MM.1S (cell line): ENCODE results near the gene GAPDHS.

Experiments
- DNase-seq: peaks from one replicate; pipeline ENCODE4 v3.0.0-alpha.2; 2015
- H2AFZ ChIP-seq: fragments of 300-600 bp; sonication (generic); 2 replicates; pipeline ENCODE4 v1.6.0; 2016; ENCODE audit warnings: antibody characterized with exemption, low read length
- H3F3A ChIP-seq: fragments of 300-600 bp; sonication (generic); 2 replicates; pipeline ENCODE4 v1.6.1; 2016; ENCODE audit warnings: mild to moderate bottlenecking, antibody characterized with exemption, low read length, moderate library complexity, mixed read lengths; ENCODE audit not compliant: insufficient read depth
- H3K27ac ChIP-seq: fragments of 300-600 bp; sonication (generic); 2 replicates; pipeline ENCODE4 v1.5.1; 2016; ENCODE audit warnings: mild to moderate bottlenecking, low read length
- H3K27me3 ChIP-seq: fragments of 300-600 bp; sonication (generic); replicated peaks from 2 replicates; pipeline ENCODE4 v1.6.0; 2016; ENCODE audit warnings: low read length; ENCODE audit not compliant: insufficient read depth
- H3K36me3 ChIP-seq: fragments of 300-600 bp; sonication (generic); replicated peaks from 2 replicates; pipeline ENCODE4 v1.6.1; 2016; ENCODE audit warnings: mild to moderate bottlenecking, low read length, mixed read lengths; ENCODE audit not compliant: insufficient read depth
- H3K4me1 ChIP-seq: fragments of 300-600 bp; sonication (generic); 2 replicates; pipeline ENCODE4 v1.6.1; 2016; ENCODE audit warnings: low read length, mixed read lengths
- H3K4me2 ChIP-seq: fragments of 300-600 bp; sonication (generic); 2 replicates; pipeline ENCODE4 v1.6.0; 2016; ENCODE audit warnings: low read depth, low read length
- H3K4me3 ChIP-seq: fragments of 300-600 bp; sonication (generic); 2 replicates; pipeline ENCODE4 v1.5.1; 2016; ENCODE audit warnings: low read length, mixed read lengths
- H3K79me2 ChIP-seq: fragments of 300-600 bp; sonication (generic); 2 replicates; pipeline ENCODE4 v1.6.1; 2016; ENCODE audit warnings: mixed run types, low read length, mixed read lengths
- H3K9ac ChIP-seq: fragments of 300-600 bp; sonication (generic); 2 replicates; pipeline ENCODE4 v1.6.1; 2016; ENCODE audit warnings: low read length, mixed read lengths
- H3K9me2 ChIP-seq: fragments of 300-600 bp; sonication (generic); replicated peaks from 2 replicates; pipeline ENCODE4 v1.6.1; 2016; ENCODE audit warnings: mild to moderate bottlenecking, low read length, mixed read lengths; ENCODE audit not compliant: insufficient read depth
- H3K9me3 ChIP-seq: fragments of 300-600 bp; sonication (generic); replicated peaks from 2 replicates; pipeline ENCODE4 v1.6.1; 2016; ENCODE audit warnings: mild to moderate bottlenecking, low read length, mixed read lengths; ENCODE audit not compliant: insufficient read depth
- H4K20me1 ChIP-seq: fragments of 300-600 bp; sonication (generic); 2 replicates; pipeline ENCODE4 v1.6.1; 2016; ENCODE audit warnings: mild to moderate bottlenecking, low read length, moderate library complexity, mixed read lengths; ENCODE audit not compliant: insufficient read depth
- EZH2 ChIP-seq: fragments of 300-600 bp; sonication (generic); optimal IDR thresholded peaks from 2 replicates; pipeline ENCODE3; 2017; ENCODE audit warnings: low read depth, mild to moderate bottlenecking, antibody characterized with exemption, low read length, mixed read lengths
- EZH2phosphoT487 ChIP-seq: fragments of 300-600 bp; sonication (generic); IDR thresholded peaks from 2 replicates; pipeline ENCODE4 v1.6.1; 2018; ENCODE audit warnings: antibody characterized with exemption, low read length
- TF ChIP-seq, protein P1 (sequence below): fragments of 300-600 bp; sonication (generic); IDR thresholded peaks from 2 replicates; pipeline ENCODE4 v1.5.1; 2016; ENCODE audit warnings: antibody characterized with exemption, low read length, mixed read lengths

GAPDHS gene

DNA sequence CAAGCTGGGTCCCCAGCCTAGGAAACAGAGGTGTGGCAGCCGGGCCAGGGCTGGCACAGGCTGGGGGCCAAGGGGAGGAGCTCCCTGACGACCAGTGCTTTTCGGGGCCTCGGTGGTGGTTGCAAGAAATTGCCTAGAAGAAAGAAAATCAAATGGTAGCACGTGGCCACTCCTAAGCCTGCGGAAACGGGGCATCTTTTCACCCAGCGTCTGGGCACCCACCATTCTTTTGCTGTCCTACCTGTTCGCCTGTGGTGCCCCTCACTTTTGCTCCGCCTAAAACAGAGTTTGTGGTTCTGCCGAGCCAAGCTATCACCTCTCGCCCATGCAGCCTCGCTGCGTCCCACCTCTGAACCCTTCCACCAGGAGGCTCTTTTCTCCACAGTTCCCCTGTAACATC, 35.9 kb upstream of the GAPDHS start:
- H3K9ac ChIP-seq: no peak overlapping the region
- no peaks in the 10 kb centered on the region for H4K20me1 ChIP-seq
- H2AFZ ChIP-seq: no peak overlapping the region
- H3K36me3 ChIP-seq: no peaks in the 10 kb centered on the region
- H3F3A ChIP-seq: no peaks in the 10 kb centered on the region
- 0 out of 2 replicates have a peak, but pooled peaks cover 3% of the 10 kb centered on the region for H3K4me1 ChIP-seq
- H3K4me3 ChIP-seq: no peak overlapping the region
- no peak overlapping the region for H3K27ac ChIP-seq
- no peaks in the 10 kb centered on the region for H3K9me3 ChIP-seq
- no peak overlapping the region for H3K4me2 ChIP-seq
- no peaks in the 10 kb centered on the region for H3K9me2 ChIP-seq
- H3K79me2 ChIP-seq: no peaks in the 10 kb centered on the region
- no peak for DNase-seq
- peaks cover 91% of the 10 kb centered on the region for H3K27me3 ChIP-seq
- no peak for TF ChIP-seq EZH2phosphoT487
- TF ChIP-seq EZH2: no peak
- TF ChIP-seq, protein P1, sequence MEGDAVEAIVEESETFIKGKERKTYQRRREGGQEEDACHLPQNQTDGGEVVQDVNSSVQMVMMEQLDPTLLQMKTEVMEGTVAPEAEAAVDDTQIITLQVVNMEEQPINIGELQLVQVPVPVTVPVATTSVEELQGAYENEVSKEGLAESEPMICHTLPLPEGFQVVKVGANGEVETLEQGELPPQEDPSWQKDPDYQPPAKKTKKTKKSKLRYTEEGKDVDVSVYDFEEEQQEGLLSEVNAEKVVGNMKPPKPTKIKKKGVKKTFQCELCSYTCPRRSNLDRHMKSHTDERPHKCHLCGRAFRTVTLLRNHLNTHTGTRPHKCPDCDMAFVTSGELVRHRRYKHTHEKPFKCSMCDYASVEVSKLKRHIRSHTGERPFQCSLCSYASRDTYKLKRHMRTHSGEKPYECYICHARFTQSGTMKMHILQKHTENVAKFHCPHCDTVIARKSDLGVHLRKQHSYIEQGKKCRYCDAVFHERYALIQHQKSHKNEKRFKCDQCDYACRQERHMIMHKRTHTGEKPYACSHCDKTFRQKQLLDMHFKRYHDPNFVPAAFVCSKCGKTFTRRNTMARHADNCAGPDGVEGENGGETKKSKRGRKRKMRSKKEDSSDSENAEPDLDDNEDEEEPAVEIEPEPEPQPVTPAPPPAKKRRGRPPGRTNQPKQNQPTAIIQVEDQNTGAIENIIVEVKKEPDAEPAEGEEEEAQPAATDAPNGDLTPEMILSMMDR: no peak

DNA sequence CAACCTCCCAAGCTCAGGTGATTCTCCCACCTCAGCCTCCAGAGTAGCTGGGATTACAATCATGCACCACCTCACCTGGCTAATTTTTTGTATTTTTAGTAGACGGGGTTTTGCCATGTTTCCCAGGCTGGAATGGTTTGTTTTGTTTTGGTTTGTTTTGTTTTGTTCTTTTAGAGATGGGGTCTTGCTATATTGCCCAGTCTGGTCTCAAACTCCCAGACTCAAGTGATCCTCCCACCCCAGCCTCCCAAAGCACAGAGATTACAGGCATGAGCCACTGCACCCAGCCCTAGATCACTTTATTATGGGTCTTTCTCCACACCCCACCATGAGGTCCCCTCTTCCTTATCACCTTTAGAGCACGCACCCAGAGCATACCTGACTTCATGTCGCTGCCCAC, 35.0 kb upstream of the GAPDHS start:
- H3K36me3 ChIP-seq: no peaks in the 10 kb centered on the region
- H2AFZ ChIP-seq: no peak overlapping the region
- TF ChIP-seq EZH2 (no peak), EZH2phosphoT487 (no peak)
- TF ChIP-seq, protein P1: no peak
- no peak overlapping the region for H3K9ac ChIP-seq
- DNase-seq: no peak
- H3K4me3 ChIP-seq: no peak overlapping the region
- H3K27ac ChIP-seq: no peak overlapping the region
- no peaks in the 10 kb centered on the region for H3F3A ChIP-seq
- no peaks in the 10 kb centered on the region for H4K20me1 ChIP-seq
- H3K79me2 ChIP-seq: no peaks in the 10 kb centered on the region
- H3K4me2 ChIP-seq: no peak overlapping the region
- H3K27me3 ChIP-seq: peaks cover 91% of the 10 kb centered on the region
- 0 out of 2 replicates have a peak, but pooled peaks cover 3% of the 10 kb centered on the region for H3K4me1 ChIP-seq
- H3K9me2 ChIP-seq: no peaks in the 10 kb centered on the region
- no peaks in the 10 kb centered on the region for H3K9me3 ChIP-seq

DNA sequence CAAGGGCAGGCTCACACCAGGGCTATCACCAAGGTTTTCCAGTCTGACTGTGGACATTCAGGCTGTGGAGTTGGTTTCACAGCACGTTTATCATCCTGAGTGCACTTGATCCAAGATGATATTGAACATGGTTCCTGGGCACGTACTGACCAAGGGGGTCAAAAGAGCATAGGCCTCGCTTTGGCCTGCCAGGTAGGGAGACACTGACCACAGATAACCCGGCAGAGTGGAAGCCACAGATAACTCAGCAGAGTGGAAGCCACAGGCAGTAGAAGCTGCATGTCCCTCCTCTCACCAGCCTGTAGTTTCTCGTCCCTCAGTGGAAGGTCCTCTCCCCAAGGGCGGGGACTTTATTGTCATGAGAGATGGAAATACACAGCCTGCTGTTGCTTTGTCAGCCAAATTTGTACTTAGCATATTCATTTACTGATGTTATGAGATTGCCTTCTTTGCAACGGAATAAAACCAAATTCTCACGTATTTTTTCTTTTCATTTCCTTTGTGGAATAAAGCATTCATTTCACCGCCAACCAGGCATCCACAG, 34.2 kb upstream of the GAPDHS start:
- H3K79me2 ChIP-seq: no peaks in the 10 kb centered on the region
- no peak overlapping the region for H3K4me2 ChIP-seq
- no peak overlapping the region for H3K27ac ChIP-seq
- H3K9me2 ChIP-seq: no peaks in the 10 kb centered on the region
- H3K36me3 ChIP-seq: no peaks in the 10 kb centered on the region
- H4K20me1 ChIP-seq: no peaks in the 10 kb centered on the region
- H3F3A ChIP-seq: no peaks in the 10 kb centered on the region
- no peak overlapping the region for H2AFZ ChIP-seq
- H3K9me3 ChIP-seq: no peaks in the 10 kb centered on the region
- DNase-seq: no peak
- TF ChIP-seq, protein P1: no peak
- TF ChIP-seq EZH2phosphoT487 (no peak), EZH2 (no peak)
- no peak overlapping the region for H3K4me3 ChIP-seq
- 0 out of 2 replicates have a peak, but pooled peaks cover 3% of the 10 kb centered on the region for H3K4me1 ChIP-seq
- H3K27me3 ChIP-seq: peaks cover 92% of the 10 kb centered on the region
- no peak overlapping the region for H3K9ac ChIP-seq
